HG02943 (cell line): ENCODE measurements around the gene IZUMO4.

Experiments
- ATAC-seq: cut with Tn5 transposase; IDR thresholded peaks from one replicate; pipeline ENCODE4 v1.9.1; 2021; ENCODE audit warnings: mild to moderate bottlenecking, low read depth, moderate library complexity; ENCODE audit not compliant: unreplicated experiment

IZUMO4 gene

DNA sequence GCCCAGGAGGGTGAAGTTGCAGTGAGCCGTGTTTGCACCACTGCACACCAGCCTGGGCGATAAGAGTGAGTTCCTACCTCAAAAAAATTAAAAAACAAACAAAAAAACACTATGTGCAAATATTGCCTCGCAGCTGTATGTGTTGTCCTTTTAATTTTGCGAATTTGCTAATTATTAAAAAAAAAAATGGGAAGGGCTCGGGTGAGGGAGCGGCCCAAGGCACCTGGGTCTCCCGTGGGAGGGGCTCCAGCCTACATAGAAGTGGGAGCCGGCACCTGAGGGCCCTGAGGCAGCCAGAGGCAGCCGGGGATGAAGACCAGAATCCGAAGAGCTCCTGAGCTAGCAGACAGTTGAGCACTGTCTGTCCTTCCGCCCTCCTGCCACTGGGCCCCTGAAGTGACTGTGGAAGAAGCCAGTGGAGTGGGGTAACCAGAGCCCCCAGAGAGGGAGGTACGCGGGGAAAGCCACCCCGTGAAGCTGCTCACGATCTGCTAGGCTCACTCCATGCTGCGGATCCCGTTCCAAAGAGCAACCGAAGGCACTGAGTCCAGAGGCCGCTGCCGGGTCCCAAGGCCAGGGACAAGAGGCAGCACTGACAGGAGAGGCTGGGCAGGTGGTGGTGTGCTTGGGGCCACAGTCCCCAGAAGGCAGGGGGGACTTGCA lies 6.5 kb downstream of the IZUMO4 start:
- no peak for ATAC-seq

DNA sequence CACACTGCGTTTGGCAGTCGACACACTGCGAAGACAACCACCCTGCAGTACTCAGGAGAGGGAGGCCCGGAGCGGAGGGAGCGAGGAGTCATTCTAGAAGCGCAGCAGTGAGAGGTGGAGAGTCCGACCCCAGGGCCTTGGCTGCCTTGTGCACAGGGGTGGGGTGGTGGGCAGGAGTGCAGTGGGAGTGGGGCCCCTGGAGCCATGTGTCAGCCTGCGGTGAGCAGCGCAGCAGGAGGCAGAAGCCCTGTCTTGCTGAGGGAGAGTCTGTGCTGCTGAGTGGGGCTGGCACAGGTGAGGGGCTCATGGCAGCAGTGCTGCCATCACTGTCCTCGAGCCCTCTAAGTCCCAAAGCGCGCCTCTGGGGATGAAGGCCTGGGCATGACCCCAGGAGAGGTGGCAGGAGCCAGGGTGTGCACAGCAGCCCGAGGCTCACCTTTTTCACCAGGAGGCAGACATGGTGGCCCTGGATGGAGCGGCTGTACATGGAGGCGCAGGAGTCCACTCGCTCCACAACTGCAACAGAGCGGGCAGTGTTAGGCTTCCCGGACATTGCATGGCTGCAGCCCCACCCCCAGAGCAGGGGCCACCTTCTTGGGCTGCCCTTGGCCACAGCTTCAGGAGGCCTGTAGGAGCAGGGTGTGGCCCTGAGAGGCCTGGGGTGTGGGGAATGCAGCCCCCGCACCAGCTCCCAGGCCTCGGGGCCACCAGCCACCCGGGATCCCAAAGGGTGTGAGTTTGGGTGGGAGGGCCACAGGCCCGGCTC lies 11.7 kb downstream of the IZUMO4 start:
- no peak for ATAC-seq

DNA sequence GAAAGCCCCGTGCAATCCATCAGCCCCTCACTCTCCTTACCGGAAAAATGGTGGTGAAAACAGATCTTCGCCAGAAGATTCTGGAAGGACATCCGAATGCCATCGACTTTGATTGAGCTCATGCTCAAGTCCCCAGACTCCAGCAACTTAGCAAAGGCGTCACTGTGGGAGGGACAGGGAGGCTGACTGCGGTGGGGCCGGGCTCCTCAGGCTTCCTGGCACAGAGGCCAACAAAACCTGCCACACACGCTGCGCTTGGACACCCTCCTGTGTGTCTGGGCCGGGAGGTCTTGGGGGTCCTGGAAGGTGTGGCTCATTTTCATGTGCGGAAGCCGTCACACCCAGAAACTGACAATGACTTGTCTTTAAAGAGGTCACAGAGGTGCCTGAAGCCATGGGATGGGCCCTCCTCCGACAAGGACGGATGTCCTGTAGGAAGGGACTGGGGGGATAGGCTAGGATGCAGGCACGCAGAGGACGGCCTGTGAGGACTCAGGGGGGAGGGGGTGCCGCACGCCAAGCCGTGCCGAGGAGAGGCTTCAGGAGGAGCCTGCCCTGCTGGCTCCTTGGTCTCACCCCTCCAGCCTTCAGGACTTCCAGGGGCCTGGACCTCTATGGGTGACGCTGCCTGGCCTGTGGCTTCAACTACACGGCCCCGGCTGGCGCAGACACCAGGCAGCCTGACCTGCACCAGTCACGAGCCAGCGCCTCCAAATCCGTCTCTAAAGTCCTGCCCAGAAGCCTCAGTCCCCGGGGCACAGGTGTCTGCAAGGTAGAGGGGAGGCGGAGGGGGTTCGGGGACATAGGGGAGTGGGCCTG lies 12.5 kb downstream of the IZUMO4 start:
- no peak for ATAC-seq

DNA sequence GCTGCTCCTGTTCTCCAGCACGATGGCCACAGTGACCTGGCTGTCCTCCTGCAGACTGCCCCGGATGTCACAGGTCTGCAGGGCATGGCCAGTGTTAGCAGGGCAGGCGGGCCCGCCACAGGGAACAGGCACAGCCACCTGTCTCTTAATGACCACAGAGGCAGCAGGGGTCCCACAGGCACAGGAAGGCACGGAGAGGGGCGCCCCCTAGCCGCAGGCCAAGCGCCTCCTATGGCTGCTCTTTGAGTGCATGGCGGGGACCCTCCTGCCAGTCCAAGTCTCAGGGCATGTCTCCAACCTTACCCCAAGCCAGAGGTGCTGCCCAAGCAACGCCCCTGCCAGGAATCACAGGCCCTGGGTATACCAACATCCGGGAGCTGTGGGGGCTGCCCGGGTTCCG lies 14.1 kb downstream of the IZUMO4 start:
- ATAC-seq = no peak

DNA sequence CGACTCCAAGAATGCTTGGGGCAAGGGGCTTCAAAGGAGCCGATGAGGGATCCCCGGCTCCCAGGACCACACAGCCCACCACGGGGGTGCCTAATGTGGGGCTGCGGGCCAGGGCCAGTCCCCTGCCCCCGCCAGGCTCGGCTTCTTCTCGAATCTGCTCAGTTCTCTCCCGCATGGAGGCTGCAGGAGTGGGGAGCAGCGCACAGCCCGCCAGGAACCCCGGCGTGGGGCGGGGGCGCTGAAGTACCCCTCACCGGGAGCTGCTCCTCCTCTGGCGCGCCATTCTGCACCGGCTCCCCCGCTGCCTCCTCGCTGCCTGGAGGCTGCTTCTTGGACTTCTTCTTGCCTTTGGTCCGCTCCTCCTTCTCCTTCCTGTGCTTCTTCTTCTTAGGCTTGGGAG lies 14.7 kb downstream of the IZUMO4 start:
- no peak for ATAC-seq

DNA sequence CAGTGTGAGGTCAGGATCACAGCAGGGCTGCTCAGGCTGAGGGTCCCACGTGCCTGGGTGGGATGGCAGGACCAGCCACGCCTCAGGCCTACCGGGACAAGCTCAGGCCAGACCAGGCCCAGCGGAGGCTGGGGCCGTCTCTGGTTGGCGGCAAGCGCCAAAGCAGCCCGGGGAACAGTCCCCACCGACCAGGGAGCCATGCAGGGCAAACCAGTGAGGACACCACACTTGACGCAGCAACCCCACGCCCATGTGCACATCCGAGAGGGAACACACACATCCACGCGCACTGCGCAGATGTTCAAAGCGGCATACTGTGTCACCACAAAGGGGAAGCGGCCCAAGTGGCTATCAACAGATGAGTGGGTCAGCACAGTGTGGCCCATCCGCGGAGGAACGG lies 15.2 kb downstream of the IZUMO4 start:
- no peak for ATAC-seq

DNA sequence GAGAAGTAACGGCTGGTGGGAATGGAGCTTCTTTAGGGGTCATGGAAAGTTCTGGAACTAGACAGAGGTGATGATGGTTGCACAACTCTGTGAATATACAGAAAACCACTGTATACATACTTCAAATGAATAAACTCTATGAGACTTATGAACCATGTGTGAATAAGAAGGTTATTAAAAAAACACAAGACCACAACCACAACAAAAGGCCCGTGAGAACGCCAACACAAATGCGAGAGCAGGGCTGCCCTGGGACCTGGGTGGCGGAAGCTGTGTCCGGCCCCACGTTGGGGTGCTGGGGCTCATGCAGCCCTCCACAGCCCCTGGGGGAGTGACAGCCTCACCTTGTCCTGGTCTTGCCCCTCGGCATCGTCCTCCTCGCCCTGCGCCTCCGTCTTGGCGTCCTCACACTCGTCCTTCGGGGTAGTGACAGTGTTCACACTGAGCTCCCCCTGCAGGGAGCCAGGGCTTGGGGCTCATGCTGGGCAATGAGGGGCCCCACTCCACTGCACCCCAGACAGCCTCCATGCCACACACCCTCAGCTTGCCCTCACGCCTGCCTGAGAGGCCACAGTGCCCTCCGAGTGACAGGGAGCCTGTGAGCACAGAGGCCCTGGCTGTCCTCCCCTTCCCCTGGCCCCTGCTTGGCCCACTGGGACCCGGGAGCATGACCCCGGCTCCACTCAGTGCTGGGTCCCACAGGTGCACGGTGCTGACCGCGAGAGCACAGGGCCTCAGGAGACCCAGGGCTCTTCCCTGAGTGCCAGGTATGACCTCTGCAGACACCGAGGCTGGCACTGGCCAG lies 16.0 kb downstream of the IZUMO4 start:
- ATAC-seq = no peak

DNA sequence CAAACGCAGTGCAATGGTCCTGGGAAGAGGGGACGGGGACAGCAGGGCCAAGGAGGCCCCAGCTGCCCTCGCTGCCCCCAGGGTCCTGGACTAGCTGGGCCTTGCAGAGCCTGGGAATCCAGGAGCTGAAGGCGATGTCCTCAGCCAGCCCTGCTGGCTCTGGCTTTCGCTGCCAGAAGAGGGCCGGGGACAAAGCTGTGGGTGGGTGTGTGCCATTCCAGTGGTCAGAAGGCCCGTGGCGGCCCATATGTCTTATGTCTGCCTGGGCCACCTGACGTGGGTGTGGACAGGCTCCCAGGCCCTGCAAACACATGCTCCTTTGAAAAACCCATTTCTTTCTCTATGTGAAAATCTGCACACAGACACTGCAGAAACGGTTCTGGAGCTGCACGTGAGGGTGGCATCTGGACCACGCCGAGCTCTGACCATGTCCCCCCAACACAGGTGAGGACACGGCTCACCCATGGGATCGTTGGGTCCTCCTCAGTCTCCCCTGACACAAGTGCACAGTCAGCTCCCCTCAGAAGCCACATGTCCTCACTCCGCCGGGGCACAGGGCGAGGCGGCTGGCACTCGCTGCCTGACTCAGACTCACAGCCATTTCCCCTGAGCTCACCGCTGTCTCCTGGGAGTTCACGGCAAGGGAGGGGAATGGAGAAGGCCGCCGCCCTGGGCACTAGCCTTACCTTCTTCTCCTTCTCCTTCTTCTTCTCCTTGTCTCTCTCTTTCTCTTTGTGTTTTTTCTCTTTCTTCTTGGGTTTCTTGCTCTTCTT lies 16.9 kb downstream of the IZUMO4 start:
- no peak for ATAC-seq

DNA sequence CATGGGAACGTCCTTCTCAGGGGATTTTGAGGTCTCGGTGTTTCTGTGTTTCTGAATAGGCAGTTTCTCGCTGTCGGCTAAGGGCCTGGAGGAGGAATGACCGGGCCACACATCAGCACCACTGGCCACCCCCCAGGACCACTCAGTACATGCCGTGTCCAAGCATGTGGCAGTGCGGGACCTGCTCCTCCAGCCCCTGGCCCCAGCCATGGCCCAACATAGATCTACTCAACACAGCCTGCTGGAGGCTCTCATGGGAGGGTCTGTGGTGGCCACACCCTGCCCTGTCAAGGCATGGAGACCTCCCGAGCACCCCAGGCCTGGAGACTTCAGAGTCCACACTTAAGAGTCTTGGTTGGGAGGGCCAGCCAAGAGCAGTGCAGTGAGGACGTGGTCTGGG lies 17.5 kb downstream of the IZUMO4 start:
- no peak for ATAC-seq

DNA sequence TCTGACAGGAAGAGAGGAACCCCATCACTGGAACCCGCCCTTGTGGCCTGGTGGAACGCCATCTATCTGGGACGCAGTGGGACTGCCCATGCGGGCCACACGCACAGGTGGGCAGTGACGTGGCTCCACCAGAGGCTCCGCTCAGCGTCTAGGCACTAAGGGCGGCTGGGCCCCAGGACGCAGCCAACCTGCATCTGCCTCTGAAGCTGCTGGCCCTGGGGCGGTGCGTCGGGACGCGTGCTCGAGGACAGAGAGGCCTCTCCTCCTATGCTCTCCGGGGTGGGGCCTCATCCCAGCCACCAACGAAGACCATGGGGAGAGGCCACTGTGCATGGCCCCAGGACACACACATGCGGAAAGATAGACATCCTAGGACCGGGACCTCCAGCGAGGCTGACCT lies 18.1 kb downstream of the IZUMO4 start:
- ATAC-seq = no peak

DNA sequence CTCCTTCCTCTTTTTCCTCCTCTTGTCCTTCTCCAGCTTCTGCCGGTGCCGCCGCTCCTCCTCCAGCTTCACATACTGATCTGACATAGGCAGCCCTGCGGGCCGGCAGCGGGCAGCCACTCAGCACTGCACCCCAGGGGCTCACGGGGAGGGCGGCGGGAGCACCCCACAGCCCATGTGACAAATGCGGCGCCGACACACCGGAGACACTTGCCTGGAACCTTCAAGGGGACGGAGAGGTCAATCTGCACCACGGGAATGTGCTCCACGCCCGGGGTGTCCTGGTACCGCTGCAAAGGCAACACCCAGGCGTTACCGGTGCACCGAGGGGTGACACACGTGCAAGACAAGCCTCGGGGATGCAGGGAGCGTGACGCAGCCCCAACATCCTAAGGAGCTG lies 18.6 kb downstream of the IZUMO4 start:
- no peak for ATAC-seq

DNA sequence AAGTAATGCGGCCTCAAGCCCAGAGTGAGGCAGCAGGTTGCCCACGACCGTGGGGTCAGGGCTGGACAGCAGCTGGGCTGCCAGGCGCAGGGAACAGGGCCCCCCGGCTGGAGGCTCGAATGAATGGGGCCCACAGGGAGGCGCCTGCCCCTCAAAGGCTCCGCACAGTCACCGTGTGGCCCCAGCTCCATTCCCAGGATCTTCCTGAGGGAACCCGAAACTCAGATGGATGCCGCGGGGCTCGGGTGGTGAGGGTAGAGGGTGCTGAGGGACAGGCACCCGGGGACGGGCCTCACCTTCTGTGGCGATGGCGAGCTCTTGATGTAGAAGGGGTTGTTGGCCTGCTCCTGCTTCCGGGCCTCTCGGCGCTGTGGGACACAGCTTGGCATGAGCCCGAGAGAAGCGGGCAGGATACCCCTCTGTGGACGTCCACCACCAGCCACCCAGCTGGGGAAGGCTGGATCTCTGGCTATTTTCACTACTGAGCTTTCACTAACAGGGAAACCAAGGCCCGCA lies 19.3 kb downstream of the IZUMO4 start:
- ATAC-seq = no peak

DNA sequence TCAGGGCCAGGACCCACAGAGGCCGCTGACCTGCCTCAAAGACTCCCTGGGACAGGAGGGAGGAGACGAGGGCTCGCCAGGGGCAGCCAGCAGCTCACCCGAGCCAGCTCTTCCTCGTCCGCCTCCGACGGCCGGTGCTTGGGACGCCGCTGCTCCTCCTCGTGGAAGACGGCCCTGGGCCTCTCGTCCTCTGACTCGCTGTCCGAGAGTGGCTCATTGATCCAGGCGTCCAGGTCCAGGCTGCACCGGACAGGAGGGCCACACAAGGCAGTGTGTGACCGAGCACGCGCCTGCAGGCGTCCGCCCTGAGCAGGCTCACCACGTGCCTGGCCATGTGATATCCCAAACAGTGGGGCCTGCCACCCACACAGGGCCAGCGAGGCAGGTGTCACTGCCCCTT lies 19.8 kb downstream of the IZUMO4 start:
- no peak for ATAC-seq

DNA sequence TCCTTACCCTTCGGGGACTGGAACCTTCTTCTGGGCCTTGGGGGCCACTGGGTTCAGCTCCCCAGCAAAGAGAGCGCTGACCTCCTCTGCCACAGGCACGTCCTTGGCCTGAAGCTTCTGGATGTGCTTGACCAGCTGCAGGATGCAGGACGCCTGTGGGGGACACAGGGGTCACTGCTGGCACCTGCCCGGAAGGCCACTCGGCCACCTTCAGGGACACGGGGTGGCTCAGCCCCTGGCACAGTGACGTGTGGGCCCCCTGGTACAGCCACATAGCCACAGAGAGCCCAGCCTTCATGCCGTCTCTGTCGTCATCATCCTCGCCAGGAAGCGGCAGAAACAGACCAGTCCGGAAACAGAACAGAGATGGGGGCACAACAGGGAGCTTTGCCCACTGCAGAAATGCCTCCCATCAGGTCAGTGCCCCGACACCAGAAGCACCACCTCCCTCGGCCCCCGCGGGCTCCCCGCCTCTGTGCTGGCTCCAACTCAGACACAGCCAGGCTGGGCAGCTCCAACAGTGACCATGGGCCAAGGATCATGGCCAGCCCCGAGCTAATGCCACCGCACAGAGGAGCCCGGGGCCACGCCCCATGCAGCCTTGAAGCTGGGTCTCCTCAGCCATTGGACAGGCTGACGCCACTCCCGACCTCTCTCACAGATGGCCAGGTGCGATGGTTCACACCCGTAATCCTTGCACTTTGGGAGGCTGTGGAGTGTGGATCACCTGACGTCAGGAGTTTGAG lies 20.7 kb downstream of the IZUMO4 start:
- no peak for ATAC-seq

DNA sequence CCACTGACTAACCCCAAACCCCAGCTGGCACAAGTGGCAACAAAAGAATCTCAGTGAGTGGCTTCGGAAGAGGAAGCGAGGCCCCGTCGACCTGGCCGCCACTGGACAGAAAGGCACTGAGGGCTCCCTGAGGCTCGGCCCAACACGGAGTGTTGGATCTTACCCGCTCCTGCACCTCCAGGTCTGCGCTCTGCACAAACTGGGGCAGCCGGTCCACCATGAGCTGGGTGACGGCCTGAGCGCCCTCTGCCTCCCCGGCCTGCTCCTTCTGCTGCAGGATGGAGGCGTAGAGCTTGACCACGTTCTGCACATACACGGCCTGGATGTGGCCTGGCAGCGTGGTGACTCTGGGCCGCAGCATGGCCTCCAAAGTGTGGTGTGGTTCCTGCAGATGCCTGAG lies 21.7 kb downstream of the IZUMO4 start:
- no peak for ATAC-seq

DNA sequence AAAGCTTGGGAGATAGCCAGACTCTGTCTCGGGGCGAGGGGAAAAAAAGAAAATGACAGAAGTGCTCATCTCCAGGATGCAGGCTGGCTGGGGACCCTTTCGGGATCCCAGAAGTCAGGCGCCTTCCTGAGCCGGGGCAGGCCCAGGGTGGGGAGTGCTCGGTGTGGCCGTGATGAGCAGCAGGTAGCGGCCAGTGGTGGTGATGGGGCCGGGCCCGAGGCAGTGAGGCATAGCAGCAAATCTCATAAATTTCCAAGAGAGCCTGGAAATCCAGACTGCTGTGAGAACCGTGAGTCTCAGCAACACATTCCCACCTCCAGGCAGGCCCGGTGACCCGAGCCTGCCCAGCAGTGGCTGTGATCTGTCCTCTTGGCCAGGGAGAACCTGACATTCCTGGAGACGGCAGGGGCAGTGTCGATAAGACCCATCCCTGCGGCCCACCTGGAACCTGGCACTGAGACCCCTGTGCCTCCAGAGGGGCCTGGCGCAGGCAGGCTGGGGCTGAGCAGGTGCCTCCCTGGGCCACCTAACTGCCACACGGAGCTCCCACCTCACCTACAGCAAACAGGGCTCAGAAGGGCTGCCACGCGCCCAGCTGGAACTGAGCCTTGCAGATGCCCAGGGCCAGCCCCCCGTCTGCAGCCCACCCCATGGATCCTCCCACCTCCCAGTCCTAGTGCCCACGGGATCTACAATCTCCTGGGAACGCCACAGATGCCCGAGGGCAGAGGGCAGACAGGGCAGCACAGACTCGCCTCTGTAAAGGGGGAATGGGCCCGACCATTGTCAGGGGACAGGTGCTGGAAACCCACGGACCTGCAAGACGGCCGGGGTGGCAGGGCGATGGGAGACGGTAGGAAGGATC lies 23.4 kb downstream of the IZUMO4 start:
- no peak for ATAC-seq

DNA sequence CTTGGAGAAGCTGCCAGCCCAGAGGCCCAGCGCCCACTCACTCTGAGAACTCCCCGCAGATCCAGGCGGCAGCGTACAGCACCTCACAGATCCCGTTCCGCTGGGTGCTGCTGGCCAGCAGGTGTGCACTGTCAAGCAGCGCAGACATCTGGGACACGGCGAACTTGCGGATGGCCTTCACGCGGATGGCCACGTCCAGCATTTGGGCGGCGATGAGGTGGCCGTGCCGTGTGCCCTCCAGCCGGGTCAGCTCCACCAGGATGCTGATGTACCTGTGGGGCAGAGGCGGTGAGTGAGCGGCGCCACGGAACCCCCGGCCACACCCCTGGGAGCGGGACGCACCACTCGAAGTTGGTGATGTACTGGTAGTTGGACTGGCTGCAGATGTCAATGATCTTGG lies 24.1 kb downstream of the IZUMO4 start:
- ATAC-seq = no peak

DNA sequence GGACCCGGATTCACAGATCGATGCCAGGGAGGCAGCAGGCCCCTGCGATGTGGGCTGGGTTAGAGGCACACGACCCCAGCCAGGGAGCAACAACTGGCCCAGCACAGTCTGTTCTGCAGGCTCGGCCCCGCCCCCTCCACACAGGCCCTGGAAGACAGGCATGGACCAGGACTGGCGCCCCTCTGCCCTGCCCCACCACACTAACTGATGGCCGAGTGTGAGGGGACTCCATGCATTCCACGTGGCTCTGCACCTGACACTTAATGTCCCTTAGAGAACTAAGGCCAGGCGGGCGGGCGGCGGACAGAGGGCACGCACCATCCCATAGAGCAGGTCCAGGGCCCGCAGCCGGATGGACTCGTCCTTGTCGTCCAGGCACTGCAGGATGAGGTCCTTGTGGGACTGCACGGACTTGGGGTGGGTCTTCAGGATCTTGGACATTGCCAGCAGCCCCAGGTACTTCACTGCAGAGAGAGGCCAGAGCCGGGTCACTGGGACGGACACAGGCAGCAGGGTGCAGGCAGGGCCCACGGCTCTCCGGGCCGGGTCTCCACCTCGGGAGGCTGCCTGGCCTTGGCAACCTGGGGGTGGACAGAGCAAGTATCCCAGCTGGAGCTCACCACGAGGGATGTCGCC lies 24.8 kb downstream of the IZUMO4 start:
- no peak for ATAC-seq
